Measurements from ENCODE around the gene SGK1.
A peak's percentile ranks its signal among the peaks of the same experiment; 100 is the strongest.

SGK1 gene

GRCh38 chr6:134317471-134318131, at the start of gene SGK1:
SGK1 (minus strand) TSS chr6:134318112; CDS start chr6:134317460, 652 bp downstream.
- peak in 54 of 56 donors; percentile 20 to 87 (median 66) for DNase-seq

- DNase-seq = peak in 1 of 56 donors; percentile 12
Observed at GRCh38 chr6:134363323-134364039, 45.6 kb upstream of the SGK1 start.

GRCh38 chr6:134361011-134361410, 43.1 kb upstream of the SGK1 start:
- DNase-seq = no peak

GRCh38 chr6:134359302-134359701, 41.4 kb upstream of the SGK1 start:
- DNase-seq = no peak

- DNase-seq = no peak
Observed at GRCh38 chr6:134358320-134358719, 40.4 kb upstream of the SGK1 start.

DNA sequence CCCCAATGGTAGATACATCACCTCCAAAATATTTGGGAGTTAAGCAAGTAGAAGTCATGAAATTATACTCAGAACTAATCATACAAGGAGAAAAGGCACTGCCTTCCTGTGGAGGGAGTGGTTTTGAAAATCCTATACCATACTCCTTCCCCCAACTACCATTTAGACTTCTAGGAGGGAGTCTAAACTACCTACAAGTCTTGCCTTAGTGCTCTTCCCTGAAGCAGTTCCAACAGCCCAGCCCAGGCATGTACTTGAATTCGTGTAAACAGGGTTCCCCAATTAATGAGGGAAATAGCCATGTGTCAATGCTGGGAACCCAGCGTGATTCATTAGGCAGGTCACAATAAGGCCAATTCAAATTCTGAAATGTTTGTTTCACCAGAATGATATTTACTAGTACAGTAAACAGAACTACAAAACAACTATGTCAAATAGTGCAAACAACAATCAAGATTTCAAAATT, 39.1 kb upstream of the SGK1 start:
- DNase-seq = no peak

GRCh38 chr6:134356405-134356804, 38.5 kb upstream of the SGK1 start:
- no peak for DNase-seq

GRCh38 chr6:134352786-134353480, 35.0 kb upstream of the SGK1 start:
- peak in 1 of 56 donors; percentile 15 for DNase-seq

GRCh38 chr6:134351615-134352474, 33.9 kb upstream of the SGK1 start:
- DNase-seq = peak in 2 of 56 donors; percentile 8 to 13

GRCh38 chr6:134347885-134348805, 30.2 kb upstream of the SGK1 start:
- peak in 25 of 56 donors; percentile 2 to 78 (median 21) for DNase-seq

- DNase-seq = no peak
Observed at GRCh38 chr6:134346932-134347545, 29.1 kb upstream of the SGK1 start.

- no peak for DNase-seq
Observed at GRCh38 chr6:134345789-134346188, 27.9 kb upstream of the SGK1 start.

DNA sequence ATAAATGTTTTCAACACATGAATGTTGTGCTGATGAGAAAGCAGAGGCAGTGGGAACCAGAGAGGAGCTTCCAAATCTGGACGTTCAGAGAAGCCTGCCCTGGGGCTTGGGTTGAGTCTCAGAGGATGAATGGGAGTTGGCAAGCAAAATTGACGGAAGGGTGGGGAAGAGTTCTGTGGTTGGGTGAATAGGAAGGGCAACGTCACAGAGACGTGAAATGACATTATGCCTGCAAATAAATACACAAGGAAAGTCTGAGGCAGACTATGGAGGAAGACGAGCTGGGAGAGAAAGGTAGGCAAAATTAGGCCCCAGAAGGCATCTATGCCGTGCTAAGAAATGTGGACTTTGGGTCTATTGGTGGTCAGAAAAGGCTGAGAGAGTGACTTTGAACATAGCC, 25.2 kb upstream of the SGK1 start:
- DNase-seq = no peak

GRCh38 chr6:134341999-134342567, 24.2 kb upstream of the SGK1 start:
- DNase-seq = no peak

GRCh38 chr6:134340179-134340975, 22.5 kb upstream of the SGK1 start:
- DNase-seq = no peak

GRCh38 chr6:134339216-134339615, 21.3 kb upstream of the SGK1 start:
- DNase-seq = no peak

DNA sequence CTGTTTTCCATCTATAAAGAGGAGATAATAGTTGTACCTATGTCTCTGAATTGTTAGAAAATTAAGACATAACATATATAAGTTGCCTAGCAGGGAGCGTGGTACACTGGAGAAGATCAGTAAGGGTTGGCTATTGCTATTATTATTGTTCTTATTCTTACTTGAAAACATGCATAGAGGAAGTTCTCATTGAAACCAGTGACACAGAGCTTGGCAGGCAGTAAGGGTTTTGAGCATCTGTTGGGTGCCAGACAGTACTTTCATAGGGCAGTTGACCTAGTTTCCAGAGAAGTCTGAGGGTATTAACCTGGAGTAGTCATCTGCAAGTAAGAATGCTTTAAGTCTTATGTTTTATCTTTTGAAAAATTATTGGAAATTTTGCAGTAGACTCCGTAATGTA, 13.3 kb upstream of the SGK1 start:
- DNase-seq = no peak

DNA sequence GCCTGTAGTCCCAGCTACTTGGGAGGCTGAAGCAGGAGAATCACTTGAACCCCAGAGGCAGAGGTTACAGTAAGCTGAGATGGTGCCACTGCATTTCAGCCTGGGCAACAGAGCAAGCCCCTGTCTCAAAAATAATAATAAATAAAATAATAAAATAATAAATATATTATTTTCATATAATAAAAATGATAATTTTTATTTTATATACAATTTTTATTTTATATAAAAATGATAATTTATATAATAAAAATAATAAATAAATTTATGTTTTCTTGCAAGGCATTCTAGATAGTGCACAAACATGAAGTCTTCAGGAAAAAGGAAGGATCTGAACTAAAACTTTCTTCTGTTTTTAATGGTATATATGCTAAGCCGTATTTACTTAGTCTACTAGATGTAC, 12.6 kb upstream of the SGK1 start:
- no peak for DNase-seq

Data from nucleus accumbens (tissue), 56 donors.